ENCODE results near the gene OR9A4.

The OR9A4 gene

DNA sequence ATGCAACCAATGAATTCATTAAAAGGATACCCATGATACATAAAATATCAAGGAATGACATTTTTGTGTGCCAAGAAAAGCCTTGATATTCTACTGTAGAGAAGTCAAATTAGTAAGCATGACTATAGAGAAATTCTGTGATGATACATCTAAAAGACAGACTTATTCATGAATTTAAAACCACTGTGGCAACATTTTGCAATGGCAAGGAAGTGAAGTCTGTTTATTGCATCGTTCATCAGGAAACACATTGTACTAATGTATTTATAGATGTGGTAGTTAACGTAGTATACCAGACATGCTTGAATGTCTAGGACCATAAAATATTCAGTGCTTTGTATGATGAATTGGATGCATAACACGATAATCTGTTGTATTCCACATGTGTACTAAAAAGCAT lies 39.9 kb downstream of the OR9A4 start:
- no peaks in the 10 kb centered on the region for H3K27me3 Mint-ChIP-seq
- no peak overlapping the region for H3K4me3 Mint-ChIP-seq
- ATAC-seq (replicated peaks) (no peak), DNase-seq (no peak)
- H3K4me1 Mint-ChIP-seq: peaks cover 13 to 35% of the 10 kb centered on the region in 2 donors
- H3K27ac Mint-ChIP-seq: no peak overlapping the region
- peaks cover 5 to 8% of the 10 kb centered on the region in 2 donors for H3K9me3 Mint-ChIP-seq
- H3K36me3 Mint-ChIP-seq: no peaks in the 10 kb centered on the region

DNA sequence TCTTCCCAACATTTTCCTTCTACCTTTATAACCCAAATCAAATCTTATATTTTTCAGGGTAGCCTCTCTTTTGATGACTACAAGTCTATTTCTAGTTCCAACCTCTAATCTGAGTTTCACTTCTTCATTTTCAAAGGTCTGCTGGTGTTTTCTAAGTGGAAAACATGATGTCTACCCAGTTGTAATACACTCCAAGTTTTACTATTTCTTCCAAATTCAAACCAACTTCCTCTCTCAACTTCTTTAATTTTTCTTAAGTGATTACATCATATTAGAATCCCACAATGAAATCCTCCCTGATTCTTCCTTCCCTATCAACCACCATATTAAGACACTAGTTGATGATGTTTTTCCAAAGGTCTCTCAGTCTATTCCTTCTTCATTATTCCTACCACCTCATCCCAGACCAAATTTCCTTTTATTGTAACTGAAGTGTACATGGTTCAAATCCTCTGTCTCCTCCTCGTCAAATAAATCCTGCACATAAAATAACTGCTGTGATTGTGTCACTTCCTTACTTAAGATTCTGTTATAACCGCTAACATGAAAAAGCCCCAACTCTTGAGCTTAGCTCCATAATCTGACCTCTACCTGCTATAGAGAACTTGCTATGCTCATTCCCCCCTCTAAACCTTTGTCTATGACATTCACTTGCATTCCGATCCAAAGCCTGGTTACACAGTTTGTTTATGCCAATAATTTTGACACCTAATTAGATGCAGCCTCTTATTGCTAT lies 44.7 kb downstream of the OR9A4 start:
- H3K9me3 Mint-ChIP-seq: peaks cover 9 to 13% of the 10 kb centered on the region in 2 donors
- peak; percentile 96 to 97 for ATAC-seq (replicated peaks)

More for the DNA sequence above, 44.7 kb downstream of the OR9A4 start:
- H3K27me3 Mint-ChIP-seq: no peaks in the 10 kb centered on the region
- H3K27ac Mint-ChIP-seq: peak overlapping the region; percentile 62
- H3K4me1 Mint-ChIP-seq: peaks cover 15 to 35% of the 10 kb centered on the region in 2 donors
- DNase-seq: no peak
- no peaks in the 10 kb centered on the region for H3K36me3 Mint-ChIP-seq
- H3K4me3 Mint-ChIP-seq: peak overlapping the region; percentile 5 to 38

Data from stimulated activated naive B cell treated with anti-CD40 and anti-IgM and Interleukin-4, amounts not matched to agents 10 μg/mL and 1 μg/mL and 100 μg/mL, for 72 hours (primary cell).